DMS79 treated with DMSO at 0.1 percent for 48 hours (cell line): ENCODE data around the gene VPREB3.
A peak's percentile ranks its signal among the peaks of the same experiment; 100 is the strongest.

ENCODE experiments used
- DNase-seq: peaks from one replicate; lab custom pipeline; 2025; lab: John Stamatoyannopoulos, UW

The VPREB3 gene

DNA sequence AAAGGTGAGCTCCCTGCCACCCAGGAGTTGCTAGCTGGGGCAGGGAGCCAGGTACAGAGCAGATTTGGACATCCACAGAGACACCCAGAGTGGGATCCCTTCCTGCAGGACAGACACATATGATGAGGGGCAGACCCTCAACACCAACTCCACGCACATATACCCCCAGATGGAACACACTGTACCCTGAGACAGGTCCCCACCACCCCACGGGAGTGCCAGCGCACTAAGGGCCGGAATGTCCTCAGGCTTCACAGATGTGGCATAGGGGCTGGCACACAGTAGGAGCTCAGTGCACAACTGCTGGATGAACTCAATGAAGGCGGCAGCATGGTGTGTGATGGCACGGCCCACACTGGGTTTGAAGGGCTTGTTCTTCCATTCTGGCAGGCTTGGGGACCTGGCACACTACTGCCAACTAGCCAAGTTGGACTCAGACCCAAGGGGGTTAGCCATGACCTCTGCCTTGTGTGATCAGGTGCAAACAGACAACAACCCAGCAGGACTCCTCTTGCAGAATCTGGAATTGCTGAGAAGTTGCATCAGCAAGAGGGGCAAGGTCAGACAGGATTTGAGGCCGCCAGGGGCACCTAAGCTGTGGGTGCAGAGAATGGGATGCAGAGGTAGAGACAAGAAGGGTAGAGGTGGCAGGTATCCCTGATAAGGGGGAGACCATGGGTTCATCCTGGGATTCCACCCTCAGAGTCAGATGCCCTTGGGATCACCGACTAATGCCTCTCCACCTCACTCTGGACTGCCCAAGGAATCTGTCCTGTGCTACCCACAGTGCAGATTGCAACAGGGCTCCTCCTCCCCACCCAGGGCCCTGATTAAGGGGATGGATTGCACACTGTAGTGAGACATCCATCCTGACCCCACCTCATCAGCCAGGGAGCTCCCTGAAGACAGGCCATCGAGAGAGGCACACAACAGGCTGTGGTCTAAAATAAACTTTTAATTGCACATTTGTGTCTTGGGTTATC, 11.0 kb upstream of the VPREB3 start:
- DNase-seq = no peak

GRCh38 chr22:23763954-23764353, 9.7 kb upstream of the VPREB3 start:
- no peak for DNase-seq

DNA sequence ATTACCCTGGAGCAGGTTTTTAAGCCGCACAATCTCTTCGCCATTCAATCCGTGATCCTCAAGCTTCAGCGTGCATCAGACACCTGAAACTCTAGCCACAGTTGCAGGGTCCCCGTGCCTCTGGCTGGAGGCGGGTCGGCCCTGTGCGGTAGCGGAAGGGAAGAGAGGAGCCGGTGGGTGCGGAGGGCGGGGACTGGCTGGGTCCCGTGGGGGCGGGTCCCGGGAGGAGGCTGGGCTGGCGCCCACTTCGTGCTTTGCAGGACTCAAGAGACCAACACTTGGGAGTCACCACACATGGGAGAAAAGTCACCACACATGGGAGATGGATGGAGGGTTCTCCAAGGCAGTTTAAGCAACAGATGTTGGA, 9.3 kb upstream of the VPREB3 start:
- DNase-seq = no peak

- no peak for DNase-seq
Measured at GRCh38 chr22:23762842-23763578, 8.8 kb upstream of the VPREB3 start, which contains the start of gene C22orf15. Gene C22orf15, plus strand, starts transcription at chr22:23762990. Its CDS starts 317 bp downstream, at chr22:23763307.

DNA sequence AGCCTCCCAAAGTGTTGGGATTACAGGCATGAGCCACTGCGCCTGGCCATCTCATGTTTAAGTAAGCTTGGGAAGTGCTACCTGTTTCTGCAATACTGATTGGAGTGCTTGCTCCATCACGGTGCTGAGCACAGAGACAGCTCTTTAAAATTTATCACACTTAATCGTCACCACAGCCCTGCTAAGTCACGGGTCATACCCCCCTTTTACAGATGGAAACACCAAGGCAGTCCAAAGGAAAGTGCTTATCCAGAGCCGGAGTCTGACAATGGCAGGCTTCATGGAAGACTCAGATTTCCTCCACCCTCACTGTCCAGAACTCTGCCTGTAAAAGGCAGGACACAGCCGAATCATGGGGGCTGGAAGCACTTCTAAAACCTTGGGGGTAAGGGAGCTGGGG, 5.8 kb upstream of the VPREB3 start:
- no peak for DNase-seq

DNA sequence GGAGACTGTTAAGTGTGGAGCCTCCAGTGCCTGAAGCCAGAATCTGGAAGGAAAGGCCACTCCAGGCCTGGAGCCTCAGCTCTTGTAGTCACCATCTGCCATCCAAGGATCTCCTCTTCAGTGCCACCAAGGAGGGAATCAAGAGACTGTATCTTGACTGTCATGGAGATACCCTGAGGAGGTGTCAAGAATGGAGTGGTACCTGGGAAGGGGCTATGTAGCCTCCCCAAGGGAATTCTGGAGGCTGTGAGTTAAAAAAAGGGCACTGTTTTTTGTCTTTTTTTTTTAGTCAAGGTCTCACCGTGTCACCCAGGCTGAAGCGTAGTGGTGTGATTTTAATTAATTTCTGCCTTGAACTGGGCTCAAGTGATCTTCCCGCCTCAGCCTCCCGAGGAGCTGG, 5.3 kb upstream of the VPREB3 start:
- DNase-seq = no peak

DNA sequence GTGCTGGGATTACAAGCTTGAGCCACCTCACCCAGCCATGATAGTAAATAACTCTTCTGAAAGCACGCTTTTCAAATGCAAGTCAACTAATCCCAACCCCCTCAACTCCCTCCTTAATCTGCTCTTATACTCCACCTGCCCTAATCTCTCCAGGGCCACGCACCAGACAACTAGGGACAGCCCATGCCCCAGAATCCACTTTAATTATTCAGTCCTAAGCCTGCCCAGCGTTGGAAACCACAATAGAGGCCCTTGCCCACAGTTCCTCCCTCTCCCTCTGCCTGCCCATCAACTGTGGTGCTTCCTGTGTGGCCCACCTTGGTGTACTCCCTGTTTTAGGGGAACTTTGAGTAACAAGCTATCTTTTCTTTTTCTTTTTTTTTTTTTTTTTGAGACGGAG, 2.7 kb upstream of the VPREB3 start:
- DNase-seq = no peak

DNA sequence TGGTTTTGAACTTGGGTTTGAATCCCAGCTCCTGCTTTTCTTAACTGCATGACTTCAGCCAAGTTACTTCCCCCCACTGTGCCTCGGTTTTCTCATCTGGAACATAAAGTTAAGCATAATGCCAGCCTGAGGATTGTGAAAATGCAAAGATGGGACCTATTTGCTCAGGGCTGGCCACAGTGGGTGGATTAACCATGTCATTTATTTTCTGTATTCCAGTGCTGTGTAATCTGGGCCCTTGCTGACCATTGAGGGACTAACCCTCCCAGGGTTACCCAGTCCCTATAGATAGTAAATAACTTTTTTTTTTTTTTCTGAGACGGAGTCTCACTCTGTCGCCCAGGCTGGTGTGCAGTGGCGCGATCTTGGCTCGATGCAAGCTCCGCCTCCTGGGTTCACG, 1.5 kb upstream of the VPREB3 start:
- no peak for DNase-seq

GRCh38 chr22:23754980-23755636, 883 bp upstream of the VPREB3 start:
- DNase-seq = no peak

GRCh38 chr22:23753385-23753784, 840 bp downstream of the VPREB3 start:
- DNase-seq = no peak

GRCh38 chr22:23752750-23753149, 1.5 kb downstream of the VPREB3 start:
- no peak for DNase-seq

DNA sequence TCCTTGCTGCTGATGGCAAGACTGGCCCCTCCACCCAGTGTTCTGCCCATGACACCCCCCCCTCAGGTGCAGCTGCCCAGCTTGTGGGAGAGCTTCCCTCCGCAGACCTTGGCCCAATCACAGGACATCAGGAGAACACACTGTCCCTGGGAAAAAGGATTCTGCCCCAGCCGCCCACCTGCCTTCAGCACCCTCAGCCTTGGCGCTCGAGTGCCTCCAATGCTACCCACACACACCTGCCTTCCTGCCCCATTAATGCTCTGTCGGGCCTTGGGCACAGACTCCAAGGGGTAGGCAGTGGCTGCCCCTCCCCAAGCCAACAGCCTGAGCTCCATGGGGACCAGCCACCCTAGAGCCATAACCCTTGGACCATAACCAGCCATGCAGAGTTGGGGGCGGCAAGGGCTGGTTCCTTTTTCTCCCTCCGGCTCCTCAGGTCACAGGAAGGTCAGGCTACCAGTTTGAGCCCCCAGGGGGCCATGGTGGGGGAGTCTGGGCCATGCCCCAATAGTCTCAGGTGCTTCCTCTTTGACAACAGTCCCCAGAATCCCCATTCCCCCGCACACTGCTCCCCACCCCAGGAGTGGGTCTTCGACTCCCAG, 2.0 kb downstream of the VPREB3 start:
- DNase-seq = no peak

DNA sequence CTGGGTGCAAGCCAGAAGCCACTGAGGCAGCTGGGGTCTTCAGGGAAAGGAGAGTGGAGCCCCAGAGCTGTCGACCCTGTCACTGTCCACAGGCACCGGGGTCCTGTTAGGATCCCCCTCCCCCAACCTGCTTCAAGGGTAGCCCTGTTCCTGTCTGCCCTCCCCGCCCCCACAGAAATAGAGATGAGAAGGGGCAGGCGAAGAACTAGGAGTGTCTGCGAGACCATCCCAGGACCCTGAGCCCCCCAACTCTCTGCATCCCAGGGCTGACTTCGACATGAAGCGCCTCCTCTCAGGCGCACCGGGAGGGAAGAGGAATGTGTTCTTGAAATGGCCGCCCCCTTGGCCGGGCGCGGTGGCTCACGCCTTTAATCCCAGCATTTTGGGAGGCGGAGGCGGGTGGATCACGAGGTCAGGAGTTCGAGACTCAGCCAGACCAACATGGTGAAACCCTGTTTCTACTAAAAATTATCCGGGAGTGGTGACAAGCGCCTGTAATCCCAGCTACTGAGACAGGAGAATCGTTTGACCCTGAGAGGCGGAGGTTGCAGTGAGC, 2.7 kb downstream of the VPREB3 start:
- peak; percentile 26 for DNase-seq

DNA sequence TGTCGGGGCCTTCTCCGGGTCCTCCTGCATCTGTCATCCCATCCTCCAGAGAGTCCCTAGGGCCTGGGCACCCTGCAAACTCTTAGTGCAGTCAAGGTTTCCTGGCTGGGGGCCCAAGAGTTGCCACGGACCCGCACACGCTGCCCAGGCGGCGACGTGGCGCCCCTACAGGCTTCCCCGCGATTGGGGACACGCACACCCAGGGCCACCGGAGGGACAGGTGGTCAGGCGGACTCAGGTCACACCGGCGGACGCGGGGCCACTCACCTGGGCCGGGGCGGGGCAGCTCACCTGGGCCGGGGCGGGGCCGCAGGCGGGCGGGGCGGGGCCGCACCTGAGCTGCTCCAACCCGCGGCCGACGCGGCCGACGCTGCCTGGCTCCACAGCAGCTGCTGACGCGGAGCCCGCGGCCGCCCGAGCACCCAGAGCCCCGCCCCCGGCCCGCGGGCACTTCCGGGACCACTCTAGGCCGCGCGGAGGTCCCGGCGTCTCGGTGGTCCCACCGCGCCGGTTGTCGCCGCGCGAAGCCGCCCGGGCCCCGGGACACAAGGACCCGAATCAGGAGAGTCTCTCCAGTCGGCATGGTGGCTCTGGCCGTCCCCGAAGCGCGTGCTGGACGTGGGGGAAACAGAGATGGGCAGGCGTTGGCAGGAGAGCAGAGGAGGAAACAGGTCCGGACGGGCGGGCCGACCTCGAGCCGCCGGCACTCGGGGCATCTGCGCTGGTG, 3.3 kb downstream of the VPREB3 start, which contains the start of gene ZNF70:
Gene ZNF70, minus strand, starts transcription at position 399 of the 727 bp plus-strand sequence. CDS start 5,972 bp downstream, outside the sequence.
- DNase-seq = peak; percentile 40

DNA sequence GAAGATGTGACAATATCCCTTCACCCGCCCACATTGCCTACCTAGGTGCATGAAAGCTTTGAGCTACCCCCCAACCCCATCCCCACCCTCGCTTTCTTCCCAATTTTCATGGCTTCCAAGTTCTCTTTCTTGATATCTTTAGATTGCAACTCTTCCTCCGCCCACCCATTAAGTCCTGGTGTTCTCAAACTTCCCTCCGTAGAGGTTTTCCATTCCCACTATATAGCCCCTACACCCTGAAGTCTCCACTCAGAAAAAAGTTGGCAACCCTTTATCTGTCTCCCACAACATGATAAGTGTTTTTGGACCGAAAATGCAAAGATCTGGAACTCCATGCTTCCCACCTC, 3.9 kb downstream of the VPREB3 start:
- DNase-seq = no peak

GRCh38 chr22:23749841-23750301, 4.4 kb downstream of the VPREB3 start:
- no peak for DNase-seq

- DNase-seq = no peak
Measured at GRCh38 chr22:23745791-23746190, 8.4 kb downstream of the VPREB3 start.

GRCh38 chr22:23744485-23744884, 9.7 kb downstream of the VPREB3 start:
- no peak for DNase-seq

DNA sequence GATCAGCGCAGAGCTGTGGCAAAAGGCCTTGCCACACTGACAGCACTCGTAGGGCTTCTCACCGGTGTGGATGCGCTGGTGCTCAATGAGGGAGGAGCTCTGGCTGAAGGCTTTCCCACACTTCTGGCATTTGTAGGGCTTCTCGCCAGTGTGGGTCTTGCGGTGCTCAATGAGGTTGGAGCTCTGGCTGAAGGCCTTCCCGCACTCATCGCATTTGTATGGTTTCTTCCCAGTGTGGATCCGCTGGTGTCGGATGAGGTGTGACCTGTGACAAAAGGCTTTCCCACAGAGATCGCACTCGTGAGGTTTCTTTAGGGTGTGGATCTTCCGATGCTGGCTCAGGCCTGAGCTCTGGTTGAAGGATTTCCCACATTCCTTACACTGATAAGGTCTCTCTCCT, 10.2 kb downstream of the VPREB3 start:
- DNase-seq = no peak

DNA sequence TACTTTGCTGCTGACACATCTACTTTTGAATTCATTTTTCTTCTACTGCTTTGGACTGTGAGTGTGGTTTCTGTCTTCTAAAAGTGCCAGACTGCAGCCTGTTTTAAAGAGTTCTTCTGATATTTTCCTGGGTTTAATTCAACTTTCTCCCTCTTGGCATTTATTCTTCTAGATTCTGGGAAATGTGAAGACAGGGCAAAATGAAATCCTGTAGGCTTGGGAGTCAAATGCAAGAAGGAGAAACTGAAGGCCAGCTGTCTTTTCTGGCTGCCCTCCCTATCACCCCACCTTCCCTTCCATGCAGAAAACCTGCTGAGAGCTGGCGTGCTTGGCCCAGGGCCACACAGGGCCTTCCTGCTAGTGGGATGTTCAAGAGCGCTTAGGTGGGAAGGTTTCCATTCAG, 10.9 kb downstream of the VPREB3 start:
- no peak for DNase-seq
